Sigmoid colon (tissue), 4 donors: ENCODE results near the gene SPNS2.

Experiments used
- CTCF ChIP-seq, 4 experiments: fragments of 450-650 bp in 3 of 4; fragments of 200-600 bp in 1 of 4; IDR thresholded peaks; one replicate each; pipeline ENCODE4 v1.5.1; 2016 to 2019; ENCODE audit warnings: antibody characterized with exemption in 4 of 4, mild to moderate bottlenecking in 3 of 4, moderate library complexity in 2 of 4
- EP300 ChIP-seq, 4 donors: sonication (generic); formaldehyde crosslinking; IDR thresholded peaks; one replicate each; pipeline ENCODE4 v1.6.1; 2017; ENCODE audit warnings: antibody characterized with exemption in 4 of 4
- POLR2A ChIP-seq, 2 donors: fragments of 450-650 bp; IDR thresholded peaks; one replicate each; pipeline ENCODE4 v1.6.1; 2016; ENCODE audit warnings: antibody characterized with exemption in 2 of 2, mild to moderate bottlenecking in 2 of 2, moderate library complexity in 2 of 2
- POLR2AphosphoS5 ChIP-seq, 4 donors: sonication (generic); formaldehyde crosslinking; IDR thresholded peaks; one replicate each; pipeline ENCODE4 v1.6.1; 2017; ENCODE audit warnings: antibody characterized with exemption in 4 of 4

- no peak for TF ChIP-seq CTCF (IDR thresholded peaks at IDR 0.05)
- no peak for TF ChIP-seq POLR2AphosphoS5 (IDR thresholded peaks at IDR 0.05)
- no peak for TF ChIP-seq POLR2A (IDR thresholded peaks at IDR 0.05)
- no peak for TF ChIP-seq EP300 (IDR thresholded peaks at IDR 0.05)
These were observed 51.3 kb downstream of the SPNS2 start for GRCh38 chr17:4549781-4550533.
